Keratinocyte (primary cell): ENCODE data around the gene MYB. TPM values are rescaled to one million over a fixed set of nuclear protein-coding genes. Genes with fewer than 3 reads are reported as not detected.
"Not testable (repeated sequence)": the region's sequence is repeated elsewhere in the genome, so short reads cannot be mapped to it uniquely, and the experiment has no call there.

Experiments used
- DNase-seq: peaks from one replicate; pipeline ENCODE4 v3.0.0-alpha.2; 2011; ENCODE audit warnings: low read depth, missing footprints, low spot score
- FAIRE-seq: peaks from 2 replicates; lab custom pipeline; 2011; peaks lifted over from hg19 to GRCh38; lab: Jason Lieb, UNC
- H2AFZ ChIP-seq: 2 replicates; pipeline ENCODE4 v1.6.0; 2012; ENCODE audit warnings: low read length, control low read depth, inconsistent platforms; ENCODE audit not compliant: control insufficient read depth
- H3K27ac ChIP-seq: 2 replicates; pipeline ENCODE4 v1.5.1; 2011; ENCODE audit warnings: low read length; ENCODE audit not compliant: control insufficient read depth, insufficient read depth
- H3K27me3 ChIP-seq: 3 replicates; pipeline ENCODE4 v1.6.0; 2011; ENCODE audit warnings: low read length; ENCODE audit not compliant: control insufficient read depth, insufficient read depth; ENCODE audit errors: extremely low read depth
- H3K36me3 ChIP-seq, 2 experiments: 2 replicates in 1 of 2; 3 replicates in 1 of 2; pipeline ENCODE4 v1.5.1; 2011; ENCODE audit warnings: low read length in 2 of 2, mild to moderate bottlenecking in 1 of 2; ENCODE audit not compliant: control insufficient read depth in 2 of 2, insufficient read depth in 2 of 2; ENCODE audit errors: extremely low read depth in 1 of 2
- H3K4me1 ChIP-seq: 3 replicates; pipeline ENCODE4 v1.5.1; 2011; ENCODE audit warnings: low read length; ENCODE audit not compliant: control insufficient read depth, insufficient read depth; ENCODE audit errors: extremely low read depth
- H3K4me2 ChIP-seq: 3 replicates; pipeline ENCODE4 v1.6.0; 2011; ENCODE audit warnings: low read depth, low read length; ENCODE audit not compliant: control insufficient read depth, insufficient read depth; ENCODE audit errors: extremely low read depth
- H3K4me3 ChIP-seq, 3 experiments: fragments of 200-600 bp in 1 of 3; sonication (generic) in 1 of 3; 2 replicates in 2 of 3; 3 replicates in 1 of 3; pipeline ENCODE4 v1.5.1; 2011 to 2016; ENCODE audit warnings: low read length in 3 of 3, mild to moderate bottlenecking in 3 of 3, control low read depth in 2 of 3, inconsistent platforms in 1 of 3, low read depth in 1 of 3, mixed read lengths in 1 of 3, mixed run types in 1 of 3, moderate library complexity in 1 of 3; ENCODE audit not compliant: control insufficient read depth in 2 of 3, insufficient read depth in 2 of 3; ENCODE audit errors: extremely low read depth in 1 of 3
- H3K79me2 ChIP-seq: 2 replicates; pipeline ENCODE4 v1.6.0; 2012; ENCODE audit warnings: low read length; ENCODE audit not compliant: control insufficient read depth, insufficient read depth
- H3K9ac ChIP-seq: 3 replicates; pipeline ENCODE4 v1.6.0; 2011; ENCODE audit warnings: low read length; ENCODE audit not compliant: control insufficient read depth, insufficient read depth; ENCODE audit errors: extremely low read depth
- H3K9me1 ChIP-seq: 3 replicates; pipeline ENCODE4 v1.6.0; 2011; ENCODE audit warnings: low read length; ENCODE audit not compliant: control insufficient read depth, insufficient read depth; ENCODE audit errors: extremely low read depth
- H3K9me3 ChIP-seq: 2 replicates; pipeline ENCODE4 v1.5.1; 2012; ENCODE audit warnings: low read depth, low read length; ENCODE audit not compliant: control insufficient read depth
- H4K20me1 ChIP-seq: 3 replicates; pipeline ENCODE4 v1.6.0; 2011; ENCODE audit warnings: low read length; ENCODE audit not compliant: control insufficient read depth, insufficient read depth; ENCODE audit errors: extremely low read depth
- EZH2 ChIP-seq: IDR thresholded peaks from one replicate; pipeline ENCODE4 v1.6.1; 2012; ENCODE audit warnings: inconsistent platforms, mild to moderate bottlenecking, low read length, moderate library complexity
- dilution Hi-C: fragments of 300-500 bp; cut with MboI; formaldehyde crosslinking; loops from one replicate; pipeline ENCODE4 v1.7.0; 2020; ENCODE audit warnings: low sequenced_read_pairs; ENCODE audit not compliant: extremely low pct_ligation_motif_present
- polyA plus RNA-seq, 5 experiments: library from polyadenylated mRNA; depleted of rRNA in 3 of 5; stranded (reverse) in 3 of 5; stranded (forward) in 1 of 5; unstranded in 1 of 5; fragments of >200 nt; gene quantifications; 1 replicate in 1 of 5; 2 replicates in 3 of 5; 3 replicates in 1 of 5; pipeline versions ENCODE4 v1.2.1 to v1.2.3, GENCODE V29; 2011 to 2012; ENCODE audit warnings: missing spikeins in 2 of 5, low read depth in 1 of 5, low replicate concordance in 1 of 5
- TF ChIP-seq, protein P1 (sequence below), 3 experiments: IDR thresholded peaks in 1 of 3; conservative IDR thresholded peaks in 1 of 3; optimal IDR thresholded peaks in 1 of 3; 2 replicates in 2 of 3; 3 replicates in 1 of 3; pipeline versions ENCODE3 to v1.5.1; 2011; ENCODE audit warnings: low read length in 3 of 3, mild to moderate bottlenecking in 3 of 3, moderate library complexity in 2 of 3, control low read depth in 1 of 3, inconsistent platforms in 1 of 3; ENCODE audit not compliant: insufficient read depth in 2 of 3; ENCODE audit errors: extremely low read depth in 1 of 3

MYB gene
- polyA plus RNA-seq, 1 donor (not counting 4 experiments of a cell fraction or from before 2014, with no cell fraction given): 0.04 TPM

GRCh38 chr6:135141182-135141581 is 39.9 kb upstream of the MYB start:
- H3K4me3 ChIP-seq: no peak overlapping the region
- no peaks in the 10 kb centered on the region for H4K20me1 ChIP-seq
- no peak overlapping the region for H3K27ac ChIP-seq
- no peak overlapping the region for H3K4me2 ChIP-seq
- H3K79me2 ChIP-seq: no peaks in the 10 kb centered on the region
- H3K9ac ChIP-seq: no peak overlapping the region
- no peaks in the 10 kb centered on the region for H3K9me1 ChIP-seq
- DNase-seq: no peak
- TF ChIP-seq, protein P1, sequence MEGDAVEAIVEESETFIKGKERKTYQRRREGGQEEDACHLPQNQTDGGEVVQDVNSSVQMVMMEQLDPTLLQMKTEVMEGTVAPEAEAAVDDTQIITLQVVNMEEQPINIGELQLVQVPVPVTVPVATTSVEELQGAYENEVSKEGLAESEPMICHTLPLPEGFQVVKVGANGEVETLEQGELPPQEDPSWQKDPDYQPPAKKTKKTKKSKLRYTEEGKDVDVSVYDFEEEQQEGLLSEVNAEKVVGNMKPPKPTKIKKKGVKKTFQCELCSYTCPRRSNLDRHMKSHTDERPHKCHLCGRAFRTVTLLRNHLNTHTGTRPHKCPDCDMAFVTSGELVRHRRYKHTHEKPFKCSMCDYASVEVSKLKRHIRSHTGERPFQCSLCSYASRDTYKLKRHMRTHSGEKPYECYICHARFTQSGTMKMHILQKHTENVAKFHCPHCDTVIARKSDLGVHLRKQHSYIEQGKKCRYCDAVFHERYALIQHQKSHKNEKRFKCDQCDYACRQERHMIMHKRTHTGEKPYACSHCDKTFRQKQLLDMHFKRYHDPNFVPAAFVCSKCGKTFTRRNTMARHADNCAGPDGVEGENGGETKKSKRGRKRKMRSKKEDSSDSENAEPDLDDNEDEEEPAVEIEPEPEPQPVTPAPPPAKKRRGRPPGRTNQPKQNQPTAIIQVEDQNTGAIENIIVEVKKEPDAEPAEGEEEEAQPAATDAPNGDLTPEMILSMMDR (optimal IDR thresholded peaks at IDR 0.05 in 1 of 3, IDR thresholded peaks at IDR 0.05 in 1 of 3, conservative IDR thresholded peaks at IDR 0.05 in 1 of 3; ENCODE audit: extremely low read depth in 1 of 3, insufficient read depth in 2 of 3, low read length in 3 of 3): no peak
- no peak for TF ChIP-seq EZH2
- no peaks in the 10 kb centered on the region for H3K36me3 ChIP-seq
- dilution Hi-C loops: no loop called here
- H3K9me3 ChIP-seq: no peaks in the 10 kb centered on the region
- no peak overlapping the region for H2AFZ ChIP-seq
- no peak for FAIRE-seq
- H3K4me1 ChIP-seq: peaks cover 3% of the 10 kb centered on the region
- peaks cover 3% of the 10 kb centered on the region for H3K27me3 ChIP-seq

DNA sequence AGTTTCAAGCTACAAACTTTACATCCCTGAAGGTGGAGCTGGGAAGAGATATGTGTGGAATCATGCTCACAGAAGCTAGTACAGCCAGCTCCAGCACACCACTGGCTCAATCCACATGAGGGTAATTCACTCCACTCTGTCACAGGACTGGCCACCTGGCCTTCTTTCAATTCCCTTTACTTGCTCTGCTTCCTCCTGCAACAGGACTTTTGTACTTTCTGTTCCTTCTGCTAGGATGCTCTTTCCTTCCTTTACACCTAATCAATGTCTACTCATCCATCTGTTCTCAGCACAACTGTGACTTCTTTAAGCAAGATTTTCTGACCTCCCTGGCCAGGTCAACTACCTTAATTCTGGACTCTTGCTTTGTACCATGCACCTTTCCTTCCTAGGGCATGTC is 39.4 kb upstream of the MYB start:
- Histone ChIP-seq H3K4me3 (no peak overlapping the region), H3K36me3 (no peaks in the 10 kb centered on the region), H4K20me1 (no peaks in the 10 kb centered on the region), H3K79me2 (no peaks in the 10 kb centered on the region), H3K4me2 (no peak overlapping the region), H3K9ac (no peak overlapping the region), H3K27ac (no peak overlapping the region), H3K4me1 (peaks cover 7% of the 10 kb centered on the region), H3K27me3 (peaks cover 3% of the 10 kb centered on the region), H3K9me1 (no peaks in the 10 kb centered on the region), H2AFZ (no peak overlapping the region), H3K9me3 (no peaks in the 10 kb centered on the region)
- no peak for DNase-seq
- no peak for FAIRE-seq
- dilution Hi-C loops: no loop called here
- no peak for TF ChIP-seq EZH2
- TF ChIP-seq, protein P1 (optimal IDR thresholded peaks at IDR 0.05 in 1 of 3, IDR thresholded peaks at IDR 0.05 in 1 of 3, conservative IDR thresholded peaks at IDR 0.05 in 1 of 3; ENCODE audit: extremely low read depth in 1 of 3, insufficient read depth in 2 of 3, low read length in 3 of 3): no peak

DNA sequence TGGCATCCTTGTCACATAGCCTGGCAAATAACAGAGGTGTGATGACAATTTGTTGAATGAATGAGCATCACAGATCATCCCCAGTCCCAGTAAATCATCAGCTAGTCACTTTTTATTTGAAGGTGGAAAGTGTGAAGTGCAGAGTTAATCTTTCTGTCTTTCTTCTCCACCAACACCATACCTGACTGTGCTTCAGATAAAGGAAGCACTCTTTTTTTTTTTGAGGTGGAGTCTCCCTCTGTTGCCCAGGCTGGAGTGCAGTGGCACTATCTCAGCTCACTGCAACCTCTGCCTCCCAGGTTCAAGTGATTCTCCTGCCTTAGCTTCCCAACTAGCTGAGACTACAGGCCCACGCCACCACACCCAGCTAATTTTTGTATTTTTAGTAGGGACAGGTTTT is 38.9 kb upstream of the MYB start:
- H3K4me3 ChIP-seq, H3K9me1 ChIP-seq, H3K9ac ChIP-seq, dilution Hi-C loops, H3K79me2 ChIP-seq, H3K27me3 ChIP-seq, FAIRE-seq, H3K4me2 ChIP-seq, H3K36me3 ChIP-seq, H4K20me1 ChIP-seq, H2AFZ ChIP-seq, H3K9me3 ChIP-seq, H3K27ac ChIP-seq, DNase-seq, H3K4me1 ChIP-seq: not testable (repeated sequence)
